H1 (cell line): ENCODE results near the gene FBN2. TPM values are rescaled to one million over a fixed set of nuclear protein-coding genes. Genes with fewer than 3 reads are reported as not detected.

ENCODE experiments used
- CTCF ChIA-PET: fragments of 300-600 bp; sonication (Branson Sonifier 250); formaldehyde crosslinking; loops from one replicate; lab custom pipeline; 2021; ENCODE audit not compliant: partially characterized antibody; lab: Charles Lee
- POLR2A ChIA-PET: fragments of 300-600 bp; sonication (Branson Sonifier 250); formaldehyde crosslinking; loops from one replicate; lab custom pipeline; 2021; ENCODE audit warnings: inconsistent platforms; ENCODE audit not compliant: partially characterized antibody; lab: Charles Lee
- DNase-seq, 2 experiments: peaks; one replicate each; pipeline versions ENCODE4 v3.0.0 to v3.0.0-alpha.2; 2010 to 2022; ENCODE audit warnings: low spot score in 2 of 2, low read depth in 1 of 2, mixed read lengths in 1 of 2
- FAIRE-seq: peaks from 2 replicates; lab custom pipeline; 2011; peaks lifted over from hg19 to GRCh38; lab: Jason Lieb, UNC
- H2AFZ ChIP-seq: 2 replicates; pipeline ENCODE4 v1.8.1; 2012; ENCODE audit warnings: low read length, inconsistent platforms
- H2AK5ac ChIP-seq: 2 replicates; pipeline ENCODE4 v1.6.1; 2013; ENCODE audit warnings: low read depth, low read length
- H2BK120ac ChIP-seq: replicated peaks from 2 replicates; pipeline ENCODE3; 2013; ENCODE audit warnings: low read depth, low read length, inconsistent platforms
- H2BK12ac ChIP-seq: 2 replicates; pipeline ENCODE4 v1.6.1; 2013; ENCODE audit warnings: low read depth, low read length
- H2BK15ac ChIP-seq: 2 replicates; pipeline ENCODE4 v1.6.1; 2013; ENCODE audit warnings: low read length
- H2BK20ac ChIP-seq: 2 replicates; pipeline ENCODE4 v1.6.1; 2013; ENCODE audit warnings: low read length
- H2BK5ac ChIP-seq: 2 replicates; pipeline ENCODE4 v1.6.1; 2013; ENCODE audit warnings: low read depth, low read length
- H3K14ac ChIP-seq: 2 replicates; pipeline ENCODE4 v1.6.1; 2013; ENCODE audit warnings: inconsistent platforms; ENCODE audit not compliant: insufficient read length
- H3K18ac ChIP-seq: 2 replicates; pipeline ENCODE4 v1.6.1; 2013; ENCODE audit warnings: low read length; ENCODE audit errors: extremely low read depth
- H3K23ac ChIP-seq: 2 replicates; pipeline ENCODE4 v1.6.1; 2013; ENCODE audit warnings: inconsistent platforms; ENCODE audit not compliant: insufficient read length
- H3K23me2 ChIP-seq: 2 replicates; pipeline ENCODE4 v1.6.1; 2013; ENCODE audit warnings: low read depth, low read length
- H3K27ac ChIP-seq: 2 replicates; pipeline ENCODE4 v1.6.1; 2011; ENCODE audit warnings: low read depth, low read length, inconsistent platforms
- H3K27me3 ChIP-seq, 4 experiments: replicated peaks in 1 of 4; 1 replicate in 1 of 4; 2 replicates in 3 of 4; pipeline versions ENCODE4 v1.6.1 to v1.8.1; 2011 to 2013; ENCODE audit warnings: low read length in 3 of 4, mild to moderate bottlenecking in 3 of 4, inconsistent platforms in 2 of 4, mixed read lengths in 2 of 4, moderate library complexity in 1 of 4; ENCODE audit not compliant: control insufficient read depth in 3 of 4, insufficient read depth in 3 of 4; ENCODE audit errors: extremely low read depth in 1 of 4
- H3K36me3 ChIP-seq, 4 experiments: 2 replicates each; pipeline versions ENCODE4 v1.6.1 to v1.8.1; 2011 to 2013; ENCODE audit warnings: mild to moderate bottlenecking in 4 of 4, low read length in 3 of 4, moderate library complexity in 2 of 4, control low read depth in 1 of 4, inconsistent platforms in 1 of 4; ENCODE audit not compliant: insufficient read depth in 4 of 4, control insufficient read depth in 2 of 4
- H3K4ac ChIP-seq: replicated peaks from 2 replicates; pipeline ENCODE3; 2013; ENCODE audit warnings: low read length, low read depth, mixed read lengths, inconsistent platforms; ENCODE audit not compliant: insufficient read length
- H3K4me1 ChIP-seq, 4 experiments: replicated peaks in 1 of 4; 1 replicate in 1 of 4; 2 replicates in 3 of 4; pipeline versions ENCODE4 v1.6.1 to v1.8.1; 2011 to 2013; ENCODE audit warnings: low read length in 3 of 4, inconsistent platforms in 2 of 4, mixed read lengths in 1 of 4; ENCODE audit not compliant: insufficient read depth in 4 of 4, control insufficient read depth in 3 of 4
- H3K4me2 ChIP-seq, 2 experiments: 2 replicates each; pipeline versions ENCODE4 v1.6.1 to v1.8.1; 2011 to 2013; ENCODE audit warnings: low read depth in 2 of 2, low read length in 2 of 2, control low read depth in 1 of 2, inconsistent platforms in 1 of 2, mild to moderate bottlenecking in 1 of 2; ENCODE audit not compliant: insufficient read depth in 1 of 2
- H3K4me3 ChIP-seq, 4 experiments: fragments of 200-600, 300-600 bp in 1 of 4; sonication (generic), shearing (Covaris generic), sonication (Bioruptor Twin) in 1 of 4; 2 replicates each; pipeline versions ENCODE4 v1.5.1 to v1.8.1; 2011 to 2016; ENCODE audit warnings: low read length in 4 of 4, low read depth in 3 of 4, control low read depth in 2 of 4, inconsistent platforms in 2 of 4, mild to moderate bottlenecking in 2 of 4, mixed read lengths in 1 of 4, moderate library complexity in 1 of 4; ENCODE audit not compliant: insufficient read depth in 2 of 4; ENCODE audit errors: extremely low read depth in 1 of 4
- H3K56ac ChIP-seq: replicated peaks from 2 replicates; pipeline ENCODE3; 2013; ENCODE audit warnings: low read depth, mild to moderate bottlenecking, mixed read lengths, low read length, inconsistent platforms; ENCODE audit not compliant: insufficient read length
- H3K79me1 ChIP-seq: 2 replicates; pipeline ENCODE4 v1.6.1; 2013; ENCODE audit warnings: low read depth, low read length, control low read depth
- H3K79me2 ChIP-seq, 2 experiments: 2 replicates each; pipeline versions ENCODE4 v1.6.1 to v1.8.1; 2012 to 2013; ENCODE audit warnings: low read length in 2 of 2, mild to moderate bottlenecking in 2 of 2, inconsistent platforms in 1 of 2; ENCODE audit not compliant: insufficient read depth in 2 of 2, control insufficient read depth in 1 of 2
- H3K9ac ChIP-seq, 4 experiments: replicated peaks in 1 of 4; 1 replicate in 1 of 4; 2 replicates in 3 of 4; pipeline versions ENCODE4 v1.6.1 to v1.8.1; 2011 to 2013; ENCODE audit warnings: low read depth in 3 of 4, low read length in 3 of 4, control low read depth in 2 of 4, mild to moderate bottlenecking in 2 of 4, moderate library complexity in 2 of 4, inconsistent platforms in 1 of 4; ENCODE audit errors: extremely low read depth in 1 of 4
- H3K9me3 ChIP-seq, 2 experiments: 2 replicates each; pipeline versions ENCODE4 v1.6.1 to v1.8.1; 2012 to 2013; ENCODE audit warnings: mild to moderate bottlenecking in 2 of 2, moderate library complexity in 2 of 2, control low read depth in 1 of 2, inconsistent platforms in 1 of 2, low read depth in 1 of 2, low read length in 1 of 2, mixed read lengths in 1 of 2; ENCODE audit not compliant: insufficient read depth in 2 of 2
- H4K20me1 ChIP-seq, 2 experiments: replicated peaks in 1 of 2; 2 replicates each; pipeline versions ENCODE3 to v1.8.1; 2011 to 2013; ENCODE audit warnings: inconsistent platforms in 2 of 2, low read length in 2 of 2, mild to moderate bottlenecking in 1 of 2; ENCODE audit not compliant: insufficient read depth in 2 of 2, control insufficient read depth in 1 of 2
- H4K5ac ChIP-seq: 2 replicates; pipeline ENCODE4 v1.6.1; 2013; ENCODE audit warnings: low read length, low read depth, mixed read lengths, inconsistent platforms; ENCODE audit not compliant: insufficient read length
- H4K8ac ChIP-seq: 2 replicates; pipeline ENCODE4 v1.8.0; 2013; ENCODE audit warnings: mild to moderate bottlenecking, moderate library complexity, low read length, inconsistent platforms; ENCODE audit not compliant: insufficient read depth; ENCODE audit errors: extremely low read depth
- H4K91ac ChIP-seq: replicated peaks from 2 replicates; pipeline ENCODE3; 2013; ENCODE audit warnings: low read length, mixed read lengths, inconsistent platforms; ENCODE audit not compliant: insufficient read length
- CBX5 ChIP-seq: fragments of 300-800, 300-1000 bp; sonication (generic); IDR thresholded peaks from 2 replicates; pipeline ENCODE4 v1.7.1; 2016; ENCODE audit warnings: antibody characterized with exemption, low read length, low read depth
- CHD2 ChIP-seq: IDR thresholded peaks from 2 replicates; pipeline ENCODE4 v1.6.1; 2012; ENCODE audit warnings: low read length, improper control_type of control experiment
- EGR1 ChIP-seq: IDR thresholded peaks from 2 replicates; pipeline ENCODE4 v1.6.1; 2011; ENCODE audit warnings: low read depth, low read length, borderline replicate concordance
- FOSL1 ChIP-seq: IDR thresholded peaks from 2 replicates; pipeline ENCODE4 v1.6.1; 2011; ENCODE audit warnings: mild to moderate bottlenecking, low read depth, low read length, moderate library complexity; ENCODE audit not compliant: insufficient read depth
- GTF2F1 ChIP-seq: IDR thresholded peaks from 2 replicates; pipeline ENCODE4 v1.6.1; 2012; ENCODE audit warnings: low read depth, low read length, improper control_type of control experiment, borderline replicate concordance
- KDM5A ChIP-seq: fragments of 200-600 bp; IDR thresholded peaks from 2 replicates; pipeline ENCODE4 v1.7.1; 2012; ENCODE audit warnings: mild to moderate bottlenecking, low read length, inconsistent platforms, mixed read lengths
- RBBP5 ChIP-seq: IDR thresholded peaks from 2 replicates; pipeline ENCODE4 v1.7.1; 2012; ENCODE audit warnings: low read depth, mild to moderate bottlenecking, inconsistent platforms, low read length, moderate library complexity, borderline replicate concordance
- SP1 ChIP-seq: IDR thresholded peaks from 2 replicates; pipeline ENCODE4 v1.6.1; 2011; ENCODE audit warnings: low read depth, low read length
- SRF ChIP-seq: IDR thresholded peaks from 2 replicates; pipeline ENCODE4 v1.6.1; 2011; ENCODE audit warnings: mild to moderate bottlenecking, low read depth, low read length, moderate library complexity
- SUZ12 ChIP-seq: fragments of 200-600 bp; sonication (generic); IDR thresholded peaks from 2 replicates; pipeline ENCODE4 v1.6.1; 2012; ENCODE audit warnings: mild to moderate bottlenecking, inconsistent platforms, low read length, moderate library complexity, mixed read lengths
- TAF7 ChIP-seq: optimal IDR thresholded peaks from 2 replicates; pipeline ENCODE3; 2011; ENCODE audit warnings: low read depth, mild to moderate bottlenecking, inconsistent platforms, low read length, moderate library complexity, borderline replicate concordance
- TCF12 ChIP-seq: IDR thresholded peaks from 2 replicates; pipeline ENCODE4 v1.6.1; 2011; ENCODE audit warnings: low read depth, mild to moderate bottlenecking, low read length
- WGBS, 2 experiments: shearing (Covaris generic) in 1 of 2; methylation state at CpG; one replicate each; pipeline versions ENCODE4 v1.1.6 to v1.1.7; 2013 to 2015; ENCODE audit warnings: low lambda C conversion rate in 2 of 2, mixed read lengths in 2 of 2, inconsistent platforms in 1 of 2, low coverage in 1 of 2, missing lambda C conversion rate in 1 of 2; ENCODE audit not compliant: insufficient replicate concordance in 2 of 2, insufficient coverage in 1 of 2, insufficient read length in 1 of 2; ENCODE audit errors: extremely low coverage in 1 of 2, missing lambda C conversion rate in 1 of 2; 5-methylcytosine and 5-hydroxymethylcytosine counted together
- polyA plus RNA-seq, 7 experiments: library from polyadenylated mRNA; depleted of rRNA in 3 of 7; stranded (reverse) in 5 of 7; unstranded in 2 of 7; fragments of >200 nt in 5 of 7; fragments of 200-250 nt in 2 of 7; gene quantifications; 1 replicate in 5 of 7; 2 replicates in 1 of 7; 4 replicates in 1 of 7; pipeline versions ENCODE4 v1.2.1 to v1.2.3, GENCODE V29; 2011 to 2013; ENCODE audit warnings: missing spikeins in 2 of 7, mixed read lengths in 2 of 7
- total RNA-seq: library from RNA; stranded (reverse); fragmentation: NEBNext Ultra II Directional; extraction: Animal tissue kit (Norgen Biotek cat#: 25700); gene quantifications from 2 replicates; pipeline ENCODE4 v1.2.1, GENCODE V29; 2021

Gene FBN2
- total and polyA plus RNA-seq, 2 of the 8 experiments (the other 6 are each of a cell fraction or from before 2014, with no cell fraction given) = 14.1 to 16.3 TPM

DNA sequence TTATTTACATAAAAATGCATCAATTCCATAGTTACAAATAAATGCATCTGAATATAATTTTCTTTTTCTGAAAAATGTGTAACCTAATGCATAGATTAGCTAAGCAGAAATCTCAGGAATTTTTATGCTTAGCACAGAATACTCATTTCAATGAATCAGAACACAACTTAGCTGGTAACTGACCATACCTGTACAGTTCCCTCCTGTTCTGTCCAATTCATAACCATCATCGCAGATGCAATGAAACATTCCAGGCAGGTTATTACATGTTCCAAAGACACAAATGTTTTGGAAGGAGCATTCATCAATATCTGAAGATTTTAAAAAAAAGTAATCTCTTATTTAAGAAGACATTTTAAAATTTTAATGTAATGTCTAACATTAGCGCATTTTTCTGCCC, 219.4 kb downstream of the FBN2 start:
- H2AFZ ChIP-seq = no peak overlapping the region
- no peaks in the 10 kb centered on the region for H3K4me1 ChIP-seq
- H3K14ac ChIP-seq = no peak overlapping the region
- no peaks in the 10 kb centered on the region for H3K36me3 ChIP-seq
- no peaks in the 10 kb centered on the region for H3K79me2 ChIP-seq
- H3K23ac ChIP-seq = no peak overlapping the region
- H3K4me3 ChIP-seq = no peak overlapping the region
- no peak overlapping the region for H4K8ac ChIP-seq
- H2BK15ac ChIP-seq = no peak overlapping the region
- POLR2A ChIA-PET = no interaction called here
- TF ChIP-seq SP1 = no peak
- no peak for TF ChIP-seq SUZ12
- no peak for TF ChIP-seq TAF7
- TF ChIP-seq EGR1 = no peak
- TF ChIP-seq SRF = no peak
- no peak for TF ChIP-seq CHD2
- TF ChIP-seq TCF12 = no peak
- no peak for TF ChIP-seq GTF2F1
- no peak for TF ChIP-seq FOSL1
- no peak for TF ChIP-seq CBX5
- no peak for TF ChIP-seq KDM5A
- no peak for TF ChIP-seq RBBP5
- no peaks in the 10 kb centered on the region for H4K20me1 ChIP-seq
- no peak overlapping the region for H2BK120ac ChIP-seq
- H3K56ac ChIP-seq = no peak overlapping the region
- H3K27me3 ChIP-seq = no peaks in the 10 kb centered on the region
- H4K5ac ChIP-seq = no peak overlapping the region
- H2BK5ac ChIP-seq = no peak overlapping the region
- no peak overlapping the region for H3K4me2 ChIP-seq
- DNase-seq = no peak
- no peak overlapping the region for H3K18ac ChIP-seq
- H2BK20ac ChIP-seq = no peak overlapping the region
- no peaks in the 10 kb centered on the region for H3K79me1 ChIP-seq
- H3K9me3 ChIP-seq = no peaks in the 10 kb centered on the region
- FAIRE-seq = no peak
- no peak overlapping the region for H2BK12ac ChIP-seq
- no peaks in the 10 kb centered on the region for H3K23me2 ChIP-seq
- no peak overlapping the region for H4K91ac ChIP-seq
- WGBS, 2 experiments = 96% methylated on average over 2 of the region's 2 CpGs; no CpG with 5 or more reads in 1 of the 2 experiments
- CTCF ChIA-PET = no interaction called here
- H2AK5ac ChIP-seq = no peak overlapping the region
- no peak overlapping the region for H3K27ac ChIP-seq
- H3K9ac ChIP-seq = no peak overlapping the region
- no peak overlapping the region for H3K4ac ChIP-seq
